ENCODE data around the gene LRRC53.

Gene LRRC53

GRCh38 chr1:74496669-74497068 is 15.7 kb downstream of the LRRC53 start:
- no peak for DNase-seq

GRCh38 chr1:74486036-74486435 is 26.4 kb downstream of the LRRC53 start:
- peak; percentile 24 for DNase-seq

- DNase-seq: peak; percentile 88
Measured at GRCh38 chr1:74485622-74486021, 26.8 kb downstream of the LRRC53 start.

- no peak for DNase-seq
Measured at GRCh38 chr1:74481607-74482006, 30.8 kb downstream of the LRRC53 start.

- DNase-seq: no peak
Measured at GRCh38 chr1:74480068-74480467, 32.3 kb downstream of the LRRC53 start.

- DNase-seq: no peak
Measured at GRCh38 chr1:74478979-74479378, 33.4 kb downstream of the LRRC53 start.

GRCh38 chr1:74474585-74474984 is 37.8 kb downstream of the LRRC53 start:
- DNase-seq: no peak

- DNase-seq: no peak
Measured at GRCh38 chr1:74471470-74471869, 40.9 kb downstream of the LRRC53 start.

GRCh38 chr1:74470936-74471335 is 41.5 kb downstream of the LRRC53 start:
- DNase-seq: no peak

- no peak for DNase-seq
Measured at GRCh38 chr1:74470251-74470650, 42.2 kb downstream of the LRRC53 start.

- peak; percentile 76 for DNase-seq
Measured at GRCh38 chr1:74468982-74469603, 43.3 kb downstream of the LRRC53 start.

- DNase-seq: peak; percentile 16
Measured at GRCh38 chr1:74467786-74468377, 44.5 kb downstream of the LRRC53 start.

GRCh38 chr1:74465193-74465681 is 47.2 kb downstream of the LRRC53 start:
- no peak for DNase-seq

- DNase-seq: no peak
Measured at GRCh38 chr1:74464037-74464436, 48.4 kb downstream of the LRRC53 start.

- DNase-seq: peak; percentile 25
Measured at GRCh38 chr1:74463333-74463988, 49.0 kb downstream of the LRRC53 start.

- no peak for DNase-seq
Measured at GRCh38 chr1:74457253-74457652, 55.2 kb downstream of the LRRC53 start.

- DNase-seq: no peak
Measured at GRCh38 chr1:74455390-74455789, 57.0 kb downstream of the LRRC53 start.

- no peak for DNase-seq
Measured at GRCh38 chr1:74453277-74453676, 59.1 kb downstream of the LRRC53 start.

GRCh38 chr1:74452035-74452434 is 60.4 kb downstream of the LRRC53 start:
- DNase-seq: no peak

- no peak for DNase-seq
Measured at GRCh38 chr1:74437035-74437434, 75.4 kb downstream of the LRRC53 start.

- no peak for DNase-seq
Measured at GRCh38 chr1:74436078-74436477, 76.3 kb downstream of the LRRC53 start.

GRCh38 chr1:74434321-74434720 is 78.1 kb downstream of the LRRC53 start:
- no peak for DNase-seq

GRCh38 chr1:74432325-74432724 is 80.1 kb downstream of the LRRC53 start:
- no peak for DNase-seq

GRCh38 chr1:74431531-74431930 is 80.9 kb downstream of the LRRC53 start:
- no peak for DNase-seq

Data from NCI-H2171 treated with DMSO at 0.1 percent for 48 hours (cell line).